ENCODE measurements around the gene LTBP2.

LTBP2 gene

GRCh38 chr14:74571901-74572725 is 39.9 kb downstream of the LTBP2 start:
- no peak for DNase-seq (ENCODE audit: low spot score)

- no peak for DNase-seq (ENCODE audit: low spot score)
Observed at GRCh38 chr14:74571441-74571841, 40.6 kb downstream of the LTBP2 start.

- no peak for DNase-seq (ENCODE audit: low spot score)
Observed at GRCh38 chr14:74570696-74571095, 41.3 kb downstream of the LTBP2 start.

- no peak for DNase-seq (ENCODE audit: low spot score)
Observed at GRCh38 chr14:74569806-74570591, 42.0 kb downstream of the LTBP2 start.

GRCh38 chr14:74569387-74569786 is 42.6 kb downstream of the LTBP2 start:
- no peak for DNase-seq (ENCODE audit: low spot score)

- no peak for DNase-seq (ENCODE audit: low spot score)
Observed at GRCh38 chr14:74568911-74569310, 43.1 kb downstream of the LTBP2 start.

GRCh38 chr14:74568380-74568649 is 43.7 kb downstream of the LTBP2 start:
- DNase-seq (ENCODE audit: low spot score) = no peak

GRCh38 chr14:74567646-74568379 is 44.2 kb downstream of the LTBP2 start:
- DNase-seq (ENCODE audit: low spot score) = no peak

- no peak for DNase-seq (ENCODE audit: low spot score)
Observed at GRCh38 chr14:74567219-74567618, 44.8 kb downstream of the LTBP2 start.

- no peak for DNase-seq (ENCODE audit: low spot score)
Observed at GRCh38 chr14:74566174-74567141, 45.6 kb downstream of the LTBP2 start.

- no peak for DNase-seq (ENCODE audit: low spot score)
Observed at GRCh38 chr14:74563586-74564159, 48.4 kb downstream of the LTBP2 start.

GRCh38 chr14:74563233-74563585 is 48.8 kb downstream of the LTBP2 start:
- DNase-seq (ENCODE audit: low spot score) = peak; percentile 24

GRCh38 chr14:74562515-74563232 is 49.4 kb downstream of the LTBP2 start:
- peak; percentile 43 for DNase-seq (ENCODE audit: low spot score)

- DNase-seq (ENCODE audit: low spot score) = no peak
Observed at GRCh38 chr14:74558655-74559054, 53.4 kb downstream of the LTBP2 start.

- no peak for DNase-seq (ENCODE audit: low spot score)
Observed at GRCh38 chr14:74557691-74558090, 54.3 kb downstream of the LTBP2 start.

- DNase-seq (ENCODE audit: low spot score) = no peak
Observed at GRCh38 chr14:74555476-74556050, 56.5 kb downstream of the LTBP2 start.

GRCh38 chr14:74554742-74555362 is 57.2 kb downstream of the LTBP2 start:
- no peak for DNase-seq (ENCODE audit: low spot score)

- DNase-seq (ENCODE audit: low spot score) = no peak
Observed at GRCh38 chr14:74552623-74553022, 59.4 kb downstream of the LTBP2 start.

- DNase-seq (ENCODE audit: low spot score) = no peak
Observed at GRCh38 chr14:74551431-74552371, 60.3 kb downstream of the LTBP2 start.

Data from HuH-7 (cell line).